Stimulated activated effector memory CD8-positive, alpha-beta T cell treated with anti-CD3 and anti-CD28 coated beads, Interleukin-12 subunit alpha, Interleukin-12 subunit beta, amount 100 ng/mL, for 72 hours (primary cell): ENCODE data around the gene ASGR2.
A peak's percentile ranks its signal among the peaks of the same experiment; 100 is the strongest.
"Not testable (repeated sequence)": the region's sequence is repeated elsewhere in the genome, so short reads cannot be mapped to it uniquely, and the experiment has no call there.

Source experiments
- ATAC-seq: fragments of 150-1000 bp; cut with Tn5 transposase; 2 replicates; pipeline ENCODE4 v1.10.0; 2021
- DNase-seq, 2 donors: peaks; one replicate each; pipeline ENCODE4 v3.0.0; 2021 to 2022; ENCODE audit warnings: low spot score in 2 of 2
- H3K27ac Mint-ChIP-seq: one replicate; pipeline ENCODE4 v1.8.0; 2022; ENCODE audit warnings: mild to moderate bottlenecking, mixed read lengths
- H3K36me3 Mint-ChIP-seq: one replicate; pipeline ENCODE4 v1.8.0; 2022; ENCODE audit warnings: mild to moderate bottlenecking, mixed read lengths
- H3K4me1 Mint-ChIP-seq: one replicate; pipeline ENCODE4 v1.8.0; 2022; ENCODE audit warnings: mixed read lengths
- H3K4me3 Mint-ChIP-seq: one replicate; pipeline ENCODE4 v1.8.0; 2022; ENCODE audit warnings: mild to moderate bottlenecking, mixed read lengths
- H3K9me3 Mint-ChIP-seq: one replicate; pipeline ENCODE4 v1.8.0; 2022; ENCODE audit warnings: mixed read lengths

Gene ASGR2

DNA sequence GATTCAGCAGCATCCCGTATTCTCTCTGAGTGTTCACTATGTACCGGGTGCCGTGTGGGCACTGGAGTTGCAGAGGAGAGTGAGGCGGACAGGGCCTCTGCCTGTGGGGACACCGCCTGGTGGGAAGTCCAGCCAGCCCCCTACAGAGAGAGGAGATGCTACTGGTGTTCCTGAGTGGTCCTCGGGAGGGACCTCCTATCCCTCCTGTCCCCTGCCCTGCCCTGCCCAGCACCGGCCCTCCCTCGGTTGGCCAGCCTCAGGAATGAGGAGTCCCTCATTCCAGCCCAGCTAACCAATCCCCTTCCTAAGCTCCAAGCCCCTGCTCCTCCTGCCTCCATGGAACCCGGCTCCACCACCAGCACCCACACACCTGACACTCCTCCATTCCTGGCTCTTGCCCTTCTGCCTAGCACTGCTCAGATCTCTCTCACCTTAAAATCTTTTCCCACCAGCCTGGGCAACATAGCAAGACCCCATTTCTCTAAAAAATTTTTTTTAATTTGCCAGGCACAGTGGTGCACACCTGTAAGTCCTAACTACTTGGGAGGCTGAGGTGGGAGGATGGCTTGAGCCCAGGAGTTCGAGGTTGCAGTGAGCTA lies 2.0 kb downstream of the ASGR2 start:
- H3K36me3 Mint-ChIP-seq = no peaks in the 10 kb centered on the region
- peaks cover 13% of the 10 kb centered on the region for H3K4me1 Mint-ChIP-seq
- no peak for DNase-seq
- H3K4me3 Mint-ChIP-seq = no peak overlapping the region
- no peaks in the 10 kb centered on the region for H3K9me3 Mint-ChIP-seq
- H3K27ac Mint-ChIP-seq = no peak overlapping the region
- peak; percentile 6 for ATAC-seq

DNA sequence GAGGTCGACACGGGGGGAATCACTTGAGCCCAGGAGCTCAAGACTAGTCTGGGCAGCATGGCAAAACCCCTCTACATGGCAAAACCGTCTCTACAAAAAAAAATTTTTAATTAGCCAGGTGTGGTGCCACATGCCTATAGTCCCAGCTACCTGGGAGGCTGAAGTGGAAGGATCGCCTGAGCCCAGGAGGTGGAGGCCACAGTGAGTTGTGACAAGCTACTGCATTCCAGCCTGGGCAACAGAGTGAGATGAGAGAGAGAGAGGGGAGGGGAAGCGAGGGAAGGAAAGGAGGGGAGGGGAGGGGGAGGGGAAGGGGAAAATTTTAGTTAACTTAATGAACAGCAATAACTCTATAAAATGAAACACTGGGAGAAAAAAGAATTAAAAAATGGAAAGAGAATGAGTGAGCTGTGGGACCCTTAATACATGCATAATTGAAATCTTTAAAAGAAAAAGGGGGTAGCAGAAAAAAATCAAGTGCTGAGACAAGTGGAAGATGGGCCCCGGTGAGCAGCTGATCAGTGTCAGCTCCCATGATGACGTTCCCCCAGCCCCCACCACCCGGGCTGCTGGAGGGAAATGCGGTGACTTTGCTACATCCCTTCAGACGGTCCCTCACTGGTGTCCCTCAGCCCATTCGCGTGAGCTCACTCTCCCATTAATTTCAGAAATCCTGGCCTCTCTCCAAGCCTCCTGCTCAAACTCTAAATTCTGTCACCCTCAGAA lies 2.7 kb downstream of the ASGR2 start:
- Mint-ChIP-seq H3K4me1 (peaks cover 13% of the 10 kb centered on the region), H3K27ac (no peak overlapping the region), H3K9me3 (no peaks in the 10 kb centered on the region), H3K4me3 (no peak overlapping the region), H3K36me3 (no peaks in the 10 kb centered on the region)
- DNase-seq (no peak), ATAC-seq (no peak)

DNA sequence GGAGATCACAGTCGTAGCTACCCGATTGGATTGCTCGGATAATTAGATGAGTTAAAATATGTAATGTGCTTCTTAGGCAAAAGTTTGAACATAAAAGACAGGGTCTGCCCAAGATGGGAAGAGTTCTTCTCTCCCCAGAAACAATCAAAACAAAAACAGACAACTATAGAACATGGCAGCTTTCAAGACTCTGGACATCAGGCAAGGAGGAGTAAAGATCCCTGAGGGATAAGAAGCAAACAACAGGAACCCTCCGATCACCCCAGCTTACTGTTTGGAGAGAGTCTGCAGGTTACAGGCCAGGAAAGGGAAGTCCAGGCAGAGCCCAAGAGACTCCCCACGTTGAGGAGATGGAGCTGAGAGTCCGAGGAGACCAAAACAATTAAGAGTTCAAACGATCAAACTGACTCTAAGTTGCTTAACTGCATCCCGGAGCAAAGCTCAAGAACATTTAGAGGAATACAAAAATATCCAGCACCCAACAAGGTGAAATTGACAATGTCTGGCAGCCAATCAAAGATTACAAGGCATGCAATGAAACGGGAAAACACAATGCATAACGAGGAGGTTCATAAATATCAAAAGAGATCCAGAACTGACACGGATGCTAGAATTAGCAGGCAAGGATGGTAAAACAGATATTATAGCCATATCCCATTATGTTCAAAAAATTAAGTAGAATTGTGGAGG lies 3.9 kb downstream of the ASGR2 start:
- H3K9me3 Mint-ChIP-seq = no peaks in the 10 kb centered on the region
- no peak for ATAC-seq

DNA sequence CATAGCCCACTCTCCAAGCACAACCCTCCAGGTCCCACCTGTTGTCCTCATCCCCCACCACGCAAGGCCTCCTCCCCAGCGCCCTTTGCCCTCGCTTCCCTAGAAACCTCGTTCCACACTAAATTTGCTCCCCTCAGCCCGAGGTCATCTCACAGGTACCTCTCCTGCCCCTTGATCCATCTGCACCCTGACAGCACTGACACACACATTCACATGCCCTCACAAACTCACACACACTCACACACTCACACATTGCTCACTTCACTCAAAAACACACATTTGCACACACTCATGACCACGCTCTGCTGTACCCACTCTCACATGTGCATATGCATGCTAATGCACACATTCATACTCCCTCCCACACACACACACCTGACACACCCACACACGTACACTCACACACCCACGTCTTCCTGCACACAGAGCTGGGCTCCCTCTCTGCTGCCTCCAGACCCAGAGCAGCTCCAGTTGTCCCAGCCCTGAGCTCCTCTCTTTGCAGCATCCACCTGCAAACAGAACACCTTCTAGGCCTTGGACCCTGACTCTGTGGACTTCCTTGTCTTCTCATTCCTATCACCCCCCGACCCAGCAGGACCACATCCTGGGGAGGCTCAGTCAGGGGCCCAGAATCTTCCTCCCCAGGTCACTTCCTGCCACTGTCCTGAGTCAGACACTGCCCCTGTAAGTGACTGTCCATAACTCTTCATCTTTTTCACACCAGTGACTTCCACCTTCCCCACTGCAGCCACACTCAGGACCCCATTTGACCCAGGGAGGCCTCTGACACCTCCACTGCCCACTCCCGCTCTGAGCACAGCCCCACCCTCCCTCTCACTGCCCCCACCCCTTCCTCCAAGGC lies 4.9 kb downstream of the ASGR2 start:
- DNase-seq (no peak), ATAC-seq (peak; percentile 51)
- H3K36me3 Mint-ChIP-seq = no peaks in the 10 kb centered on the region
- H3K27ac Mint-ChIP-seq = peak overlapping the region; percentile 67
- H3K9me3 Mint-ChIP-seq = no peaks in the 10 kb centered on the region
- no peak overlapping the region for H3K4me3 Mint-ChIP-seq
- peaks cover 13% of the 10 kb centered on the region for H3K4me1 Mint-ChIP-seq

More for the DNA sequence above, 3.9 kb downstream of the ASGR2 start:
- no peak for DNase-seq
- Mint-ChIP-seq H3K4me1 (peaks cover 13% of the 10 kb centered on the region), H3K27ac (peak overlapping the region; percentile 67), H3K4me3 (no peak overlapping the region), H3K36me3 (no peaks in the 10 kb centered on the region)

DNA sequence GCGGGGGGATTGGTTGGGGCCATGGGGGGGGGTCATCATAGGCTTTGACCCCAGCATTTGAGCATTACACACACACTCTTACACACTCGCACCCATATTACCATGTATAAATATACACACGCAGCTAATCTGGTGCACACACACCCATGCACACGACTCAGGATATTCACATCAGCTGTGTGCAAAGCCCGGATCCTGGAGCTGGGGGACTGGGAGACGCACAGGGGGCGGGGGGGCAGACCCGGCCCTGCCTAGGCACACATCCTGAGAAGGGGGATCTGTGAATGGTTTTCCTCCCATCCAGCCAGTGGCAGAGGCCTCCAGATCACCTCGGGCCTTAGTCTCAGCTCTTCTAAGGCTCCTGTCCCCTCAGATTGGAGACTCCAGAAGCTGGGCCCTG lies 5.6 kb downstream of the ASGR2 start:
- DNase-seq (no peak), ATAC-seq (no peak)
- Mint-ChIP-seq H3K36me3 (no peaks in the 10 kb centered on the region), H3K4me3 (no peak overlapping the region), H3K4me1 (peaks cover 13% of the 10 kb centered on the region), H3K27ac (no peak overlapping the region), H3K9me3 (no peaks in the 10 kb centered on the region)

DNA sequence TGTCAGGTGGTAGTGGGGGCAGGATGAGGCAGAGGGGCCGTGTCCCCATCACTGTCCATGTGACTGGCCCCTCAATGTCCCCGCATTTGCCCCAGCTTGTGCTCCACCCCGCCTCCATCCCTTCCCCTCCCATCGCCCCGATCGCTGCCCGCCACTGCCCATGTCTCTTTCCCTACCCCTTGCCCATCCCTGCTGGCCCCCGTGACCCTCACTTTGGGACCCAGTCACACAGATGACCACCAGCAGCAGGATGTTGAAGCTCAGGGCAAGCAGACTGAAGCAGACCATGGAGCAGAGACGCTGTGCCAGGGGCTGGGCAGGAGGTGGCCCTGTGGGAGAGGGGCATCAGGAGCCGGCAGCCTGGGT lies 6.1 kb downstream of the ASGR2 start:
- Mint-ChIP-seq H3K27ac (no peak overlapping the region), H3K4me1 (peaks cover 13% of the 10 kb centered on the region), H3K4me3 (no peak overlapping the region), H3K36me3 (no peaks in the 10 kb centered on the region), H3K9me3 (no peaks in the 10 kb centered on the region)
- ATAC-seq (no peak), DNase-seq (no peak)

DNA sequence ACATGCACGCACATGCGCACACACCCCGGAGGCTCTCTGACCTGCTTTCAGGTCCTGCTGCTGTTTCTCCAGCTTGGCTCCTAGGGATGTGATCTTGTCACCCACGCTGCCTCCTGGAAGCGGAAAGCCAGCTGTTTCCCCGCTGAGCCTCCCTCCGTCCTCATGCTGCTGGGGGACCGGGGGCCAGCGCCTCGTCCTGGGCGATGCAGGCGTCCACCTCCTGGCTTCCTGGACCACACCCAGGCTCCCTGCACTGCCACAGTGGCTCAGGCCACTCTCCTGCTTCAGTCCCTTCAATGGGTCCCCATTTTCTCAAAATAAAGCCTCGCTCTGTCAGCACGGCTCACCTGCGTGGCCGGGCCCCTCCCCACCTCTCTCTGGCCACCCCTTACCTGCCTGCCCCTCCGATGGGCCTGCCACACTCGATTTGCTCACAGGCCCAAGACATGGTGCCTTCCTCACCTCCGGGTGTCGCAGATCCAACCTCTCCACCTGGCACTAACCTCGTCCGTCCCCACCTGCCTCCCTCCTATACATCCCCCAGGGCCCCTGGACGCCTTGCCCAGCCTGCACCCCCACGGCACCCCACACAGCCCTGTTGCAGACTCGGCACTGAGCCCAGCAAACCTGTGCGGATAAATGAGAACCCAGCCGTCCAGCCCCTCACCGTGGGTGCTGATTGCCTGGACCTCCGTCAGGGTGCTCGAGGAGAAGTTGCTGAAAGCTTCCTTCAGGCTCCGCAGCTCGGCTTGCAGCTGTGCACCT lies 6.6 kb downstream of the ASGR2 start:
- DNase-seq (no peak), ATAC-seq (no peak)
- H3K36me3 Mint-ChIP-seq = no peaks in the 10 kb centered on the region
- peaks cover 13% of the 10 kb centered on the region for H3K4me1 Mint-ChIP-seq
- H3K9me3 Mint-ChIP-seq = no peaks in the 10 kb centered on the region
- H3K27ac Mint-ChIP-seq = no peak overlapping the region
- no peak overlapping the region for H3K4me3 Mint-ChIP-seq

- Mint-ChIP-seq H3K36me3 (no peaks in the 10 kb centered on the region), H3K4me3 (no peak overlapping the region), H3K9me3 (no peaks in the 10 kb centered on the region), H3K27ac (no peak overlapping the region), H3K4me1 (peaks cover 13% of the 10 kb centered on the region)
- ATAC-seq = no peak
- DNase-seq = no peak
These were observed 7.4 kb downstream of the ASGR2 start for GRCh38 chr17:7107012-7107754.

DNA sequence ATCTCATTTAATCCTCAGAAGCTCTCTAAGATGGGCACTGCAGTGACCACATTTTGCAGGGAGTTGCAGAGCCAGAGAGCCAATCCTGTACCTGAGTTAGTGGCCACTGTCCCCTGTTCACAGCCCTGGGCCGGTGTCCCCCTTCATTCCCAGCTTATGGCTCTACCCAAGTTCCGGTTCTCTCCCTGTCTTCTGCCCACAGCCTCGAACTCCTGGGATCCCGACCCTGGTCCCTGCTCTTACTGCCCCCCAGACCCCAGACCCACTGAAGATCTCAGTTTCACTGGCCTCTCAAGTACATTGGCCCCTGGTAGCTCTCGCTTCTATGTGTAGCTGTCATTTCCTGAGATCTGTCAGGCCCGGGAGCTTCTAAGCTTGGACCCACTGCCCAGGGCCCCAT lies 12.2 kb downstream of the ASGR2 start:
- Mint-ChIP-seq H3K9me3 (no peaks in the 10 kb centered on the region), H3K36me3 (no peaks in the 10 kb centered on the region), H3K27ac (no peak overlapping the region), H3K4me3 (no peak overlapping the region), H3K4me1 (no peaks in the 10 kb centered on the region)
- DNase-seq (no peak), ATAC-seq (no peak)

- H3K27ac Mint-ChIP-seq = no peak overlapping the region
- ATAC-seq (no peak), DNase-seq (no peak)
- no peaks in the 10 kb centered on the region for H3K9me3 Mint-ChIP-seq
- H3K4me3 Mint-ChIP-seq = no peak overlapping the region
- no peaks in the 10 kb centered on the region for H3K4me1 Mint-ChIP-seq
- H3K36me3 Mint-ChIP-seq = no peaks in the 10 kb centered on the region
These were observed 13.1 kb downstream of the ASGR2 start for GRCh38 chr17:7101531-7101930.

- H3K36me3 Mint-ChIP-seq, H3K9me3 Mint-ChIP-seq, ATAC-seq, H3K4me3 Mint-ChIP-seq, H3K4me1 Mint-ChIP-seq, DNase-seq, H3K27ac Mint-ChIP-seq: not testable (repeated sequence)
These were observed 13.8 kb downstream of the ASGR2 start for GRCh38 chr17:7100641-7101379.

DNA sequence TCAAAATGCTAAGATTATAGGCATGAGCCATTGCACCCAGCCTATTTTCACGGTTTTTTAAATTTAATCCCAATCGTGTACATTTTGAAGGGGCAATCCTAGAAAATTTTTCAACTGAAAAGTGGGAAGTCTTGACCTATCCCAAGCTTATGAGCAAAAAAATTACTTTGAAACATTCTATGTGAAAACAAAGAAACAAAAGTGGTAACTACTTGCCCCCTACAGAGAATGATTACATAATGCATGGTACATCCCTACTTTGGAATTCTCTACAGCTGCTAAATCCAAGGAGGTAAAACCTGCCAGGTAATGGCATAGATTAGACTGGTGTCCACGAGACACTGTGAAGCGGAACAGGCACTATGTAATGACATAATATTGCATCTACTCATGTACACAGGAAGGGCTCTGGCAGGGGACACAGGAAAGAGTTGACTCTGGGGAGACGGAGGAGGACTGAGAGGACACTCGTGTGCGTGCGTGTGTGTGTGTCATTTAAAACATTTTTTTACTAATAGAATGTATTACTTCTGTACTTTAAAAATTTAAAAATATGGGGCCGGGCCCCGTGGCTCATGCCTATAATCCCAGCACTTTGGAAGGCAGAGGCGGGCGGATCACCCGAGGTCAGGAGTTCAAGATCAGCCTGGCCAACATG lies 15.7 kb downstream of the ASGR2 start:
- no peaks in the 10 kb centered on the region for H3K36me3 Mint-ChIP-seq
- no peaks in the 10 kb centered on the region for H3K9me3 Mint-ChIP-seq
- no peak overlapping the region for H3K4me3 Mint-ChIP-seq
- H3K27ac Mint-ChIP-seq = no peak overlapping the region
- ATAC-seq (no peak), DNase-seq (no peak)
- H3K4me1 Mint-ChIP-seq = peaks cover 11% of the 10 kb centered on the region

DNA sequence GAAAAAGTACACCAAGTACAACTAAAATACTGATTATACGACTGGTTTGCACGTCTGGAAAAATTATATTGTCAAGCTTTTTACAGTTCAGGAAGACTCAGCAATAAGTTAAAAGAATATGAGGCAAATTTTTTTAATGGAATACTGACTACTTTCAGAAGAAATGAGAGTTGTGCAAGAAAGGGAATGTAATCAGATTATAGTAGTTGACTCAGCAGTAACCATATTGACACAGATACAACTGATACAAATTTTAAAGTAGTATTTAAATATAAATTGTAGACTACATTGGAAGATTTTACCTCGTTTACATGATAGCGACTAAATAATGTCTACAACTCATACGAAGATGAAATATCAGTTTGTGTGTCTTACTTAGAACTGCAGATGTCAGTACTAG lies 16.7 kb downstream of the ASGR2 start:
- Mint-ChIP-seq H3K36me3 (no peaks in the 10 kb centered on the region), H3K27ac (no peak overlapping the region), H3K4me1 (peaks cover 12% of the 10 kb centered on the region)

More for the DNA sequence above, 16.7 kb downstream of the ASGR2 start:
- DNase-seq = no peak
- no peak for ATAC-seq
- Mint-ChIP-seq H3K4me3 (no peak overlapping the region), H3K9me3 (no peaks in the 10 kb centered on the region)
